HG03520 (cell line): ENCODE data around the gene ADGRD2.

Experiments used
- ATAC-seq: cut with Tn5 transposase; IDR thresholded peaks from one replicate; pipeline ENCODE4 v1.9.1; 2021; ENCODE audit warnings: mild to moderate bottlenecking, moderate library complexity; ENCODE audit not compliant: unreplicated experiment

Gene ADGRD2

GRCh38 chr9:124495126-124496074 lies 45.1 kb downstream of the ADGRD2 start:
- no peak for ATAC-seq

- ATAC-seq = no peak
These were observed 45.8 kb downstream of the ADGRD2 start for GRCh38 chr9:124496075-124496449.

- no peak for ATAC-seq
These were observed 46.2 kb downstream of the ADGRD2 start for GRCh38 chr9:124496463-124496862.

- no peak for ATAC-seq
These were observed 47.2 kb downstream of the ADGRD2 start for GRCh38 chr9:124497441-124497840.

- ATAC-seq = no peak
These were observed 47.8 kb downstream of the ADGRD2 start for GRCh38 chr9:124498040-124498439.

GRCh38 chr9:124498499-124499146 lies 48.4 kb downstream of the ADGRD2 start:
- ATAC-seq = no peak

GRCh38 chr9:124499216-124499615 lies 49.0 kb downstream of the ADGRD2 start:
- ATAC-seq = no peak

- no peak for ATAC-seq
These were observed 50.0 kb downstream of the ADGRD2 start for GRCh38 chr9:124500028-124500795.

- no peak for ATAC-seq
These were observed 50.8 kb downstream of the ADGRD2 start for GRCh38 chr9:124500796-124501611.

- no peak for ATAC-seq
These were observed 51.6 kb downstream of the ADGRD2 start for GRCh38 chr9:124501771-124502320.

- no peak for ATAC-seq
These were observed 52.8 kb downstream of the ADGRD2 start for GRCh38 chr9:124502711-124503702.

GRCh38 chr9:124503713-124504529 lies 53.7 kb downstream of the ADGRD2 start:
- no peak for ATAC-seq

GRCh38 chr9:124504530-124505005 lies 54.3 kb downstream of the ADGRD2 start:
- no peak for ATAC-seq

- no peak for ATAC-seq
These were observed 55.0 kb downstream of the ADGRD2 start for GRCh38 chr9:124505006-124505900.

- no peak for ATAC-seq
These were observed 55.7 kb downstream of the ADGRD2 start for GRCh38 chr9:124505901-124506346.

- no peak for ATAC-seq
These were observed 56.2 kb downstream of the ADGRD2 start for GRCh38 chr9:124506433-124506832.
